Measurements from ENCODE around the gene MACC1.

Gene MACC1

DNA sequence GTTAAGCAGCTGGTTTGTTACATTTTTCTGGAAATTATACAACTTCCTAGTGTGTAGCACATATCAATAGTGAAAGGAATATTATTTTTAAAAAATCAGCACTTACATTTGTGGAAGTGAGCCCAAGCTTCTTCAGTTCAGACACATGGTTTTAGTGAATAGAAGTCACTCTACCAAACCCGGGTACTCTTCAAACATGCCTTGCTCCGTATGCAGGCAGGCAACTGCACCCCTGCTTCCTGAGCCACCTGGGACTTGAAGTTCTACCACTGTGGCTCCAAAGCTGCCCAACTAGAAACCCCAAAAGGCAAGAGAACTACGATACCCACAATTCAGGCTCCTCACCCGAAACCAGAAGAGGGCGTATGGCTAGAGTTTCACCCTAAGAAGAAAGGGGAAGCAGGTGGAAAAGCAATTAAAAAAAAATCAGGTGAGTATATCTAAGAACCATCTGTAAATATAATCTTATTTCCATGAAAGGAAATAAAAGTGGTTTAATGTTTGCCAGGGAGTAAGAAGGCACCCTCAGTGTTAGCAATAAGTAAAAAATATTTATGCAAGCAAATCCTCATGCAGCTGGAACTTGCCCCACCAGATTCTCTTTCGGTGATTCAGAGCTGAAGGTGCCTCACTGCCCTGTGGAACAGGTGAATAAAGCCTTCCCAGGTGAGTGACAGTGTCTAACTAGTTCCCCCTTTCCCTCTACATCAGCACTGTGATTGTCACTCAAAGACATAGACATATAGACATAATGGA is at the start of gene MACC1:
MACC1 (minus strand) TSS at position 192 of the 756 bp plus-strand sequence. CDS start 55,522 bp downstream, outside the sequence.
- DNase-seq: no peak

GRCh38 chr7:20264623-20265022 is 47.4 kb upstream of the MACC1 start:
- no peak for DNase-seq

DNA sequence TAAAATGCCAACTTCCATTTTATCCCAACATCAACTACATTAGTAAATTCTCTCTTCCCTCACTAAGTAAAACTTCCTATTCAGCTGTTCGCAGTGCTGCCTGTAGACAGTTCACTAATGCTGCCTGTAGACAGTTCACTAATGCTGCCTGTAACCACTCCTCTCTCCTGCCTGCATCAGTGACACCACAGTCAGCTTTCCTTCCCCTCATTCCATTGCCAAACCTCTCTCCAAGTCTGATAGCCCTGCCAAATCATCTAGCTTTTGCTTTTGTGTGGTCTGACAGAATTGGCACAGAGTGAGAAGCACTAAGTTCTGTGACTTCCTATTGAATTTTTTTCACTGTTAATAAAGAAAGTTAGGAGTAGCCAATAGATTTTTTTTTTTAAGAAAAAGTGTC is 43.0 kb upstream of the MACC1 start:
- no peak for DNase-seq

- DNase-seq: no peak
Observed at GRCh38 chr7:20257212-20257611, 40.0 kb upstream of the MACC1 start.

DNA sequence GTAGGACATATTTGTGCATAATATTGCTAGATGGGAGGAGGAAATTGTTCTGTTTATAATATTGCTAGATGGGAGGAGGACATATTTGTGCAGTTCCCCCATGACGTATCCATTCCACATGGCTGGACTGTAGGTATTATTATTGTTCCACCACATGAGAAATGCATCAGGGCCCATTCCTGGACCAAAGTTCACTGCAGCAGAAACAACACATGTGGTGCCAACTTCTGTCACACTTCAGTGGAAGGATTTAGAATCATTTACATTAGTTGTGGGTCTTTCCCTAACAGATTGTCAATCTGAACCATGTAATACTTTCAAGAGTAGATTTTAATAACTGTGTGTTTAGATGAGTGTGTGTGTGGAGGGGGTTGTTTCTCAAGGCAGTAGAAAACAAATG is 32.7 kb upstream of the MACC1 start:
- DNase-seq: no peak

- DNase-seq: no peak
Observed at GRCh38 chr7:20249376-20249775, 32.2 kb upstream of the MACC1 start.

DNA sequence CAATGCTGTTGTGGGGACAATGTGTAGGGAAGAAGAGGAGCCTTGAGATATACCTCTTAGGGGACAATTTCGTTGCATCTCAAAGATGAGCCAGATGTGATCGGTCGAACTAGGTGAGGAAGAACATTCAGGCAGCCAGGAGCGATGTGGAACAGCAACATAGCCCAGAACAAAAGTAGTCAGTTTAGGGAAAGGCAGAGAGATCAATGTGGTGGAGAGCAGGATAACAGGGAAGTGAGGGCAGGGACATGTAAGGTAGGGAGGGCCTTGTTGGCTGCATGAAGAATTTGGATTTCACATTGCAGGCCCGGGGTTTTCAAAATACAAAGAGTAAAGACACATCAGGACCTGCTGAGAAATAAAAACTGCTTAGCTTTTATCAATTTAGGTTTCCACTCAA is 29.1 kb upstream of the MACC1 start:
- no peak for DNase-seq

DNA sequence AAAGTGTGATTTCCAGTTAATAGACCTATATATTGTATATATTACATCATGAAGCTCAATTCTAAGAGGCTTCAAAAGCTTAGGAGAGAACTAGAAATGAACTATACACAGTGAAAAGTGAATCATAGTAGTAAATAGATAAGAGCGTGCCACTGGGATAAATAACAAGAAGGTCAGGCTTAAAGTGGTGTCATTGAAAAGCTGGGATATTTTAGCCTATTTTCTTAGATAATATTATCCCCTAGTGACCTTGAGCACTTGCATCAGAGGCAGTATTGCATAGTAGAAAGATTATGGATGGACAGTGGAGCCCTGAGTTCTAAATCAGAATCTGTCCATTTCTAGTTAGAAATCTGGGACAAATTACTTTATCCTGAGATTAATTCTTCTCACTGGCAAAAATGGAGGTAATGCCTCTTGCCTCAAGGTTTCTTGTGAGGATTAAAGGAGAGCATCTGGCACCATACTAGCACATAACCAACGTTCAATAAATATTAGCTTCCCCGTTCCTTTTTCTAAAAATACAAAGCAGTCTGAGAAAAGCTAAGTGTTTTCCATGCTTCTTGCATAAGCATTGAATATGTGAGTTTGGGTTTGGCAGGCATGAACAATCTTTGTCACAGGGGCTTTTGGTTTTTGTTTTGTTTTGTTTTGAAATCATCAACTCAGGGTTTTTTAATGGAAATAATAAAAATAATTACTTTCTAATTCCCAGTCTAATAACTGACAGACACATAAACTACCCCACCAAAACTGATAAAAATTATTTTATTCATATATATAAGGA is 27.3 kb upstream of the MACC1 start:
- DNase-seq: no peak

- DNase-seq: no peak
Observed at GRCh38 chr7:20241911-20242261, 24.7 kb upstream of the MACC1 start.

DNA sequence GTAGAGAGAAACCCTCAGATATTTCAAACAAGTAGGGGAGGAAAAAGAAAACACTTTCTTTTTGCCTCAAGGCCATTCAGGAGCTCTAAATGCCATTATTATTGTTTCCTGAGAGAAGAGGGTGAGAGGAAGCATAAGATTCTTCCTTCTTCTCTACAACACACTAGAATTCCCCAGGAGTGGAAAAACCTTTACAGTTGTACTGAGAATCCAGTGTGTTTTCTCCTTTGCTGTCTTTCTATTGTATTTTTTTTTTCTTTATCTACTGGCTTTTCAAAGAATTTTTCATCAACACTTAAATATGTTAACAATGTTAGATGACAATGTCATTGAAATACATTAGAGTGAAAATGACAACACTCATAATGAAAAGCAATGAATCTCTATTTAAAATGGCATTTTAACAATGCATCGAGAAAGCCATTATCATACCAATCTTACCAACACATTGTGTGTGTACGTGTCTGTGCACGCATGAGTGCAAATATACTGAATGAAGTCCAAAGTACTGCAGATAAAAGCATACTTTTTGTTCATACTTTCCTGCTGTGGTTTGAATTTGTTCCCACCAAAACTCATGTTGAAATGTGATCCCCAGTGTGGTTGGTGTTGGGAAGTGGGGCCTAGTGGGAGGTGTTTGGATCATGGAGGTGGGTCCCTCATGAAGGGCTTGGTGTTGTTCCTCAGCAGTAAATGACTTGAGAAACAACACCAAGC is 24.2 kb upstream of the MACC1 start:
- DNase-seq: no peak

GRCh38 chr7:20240080-20240926 is 23.1 kb upstream of the MACC1 start:
- DNase-seq: no peak

DNA sequence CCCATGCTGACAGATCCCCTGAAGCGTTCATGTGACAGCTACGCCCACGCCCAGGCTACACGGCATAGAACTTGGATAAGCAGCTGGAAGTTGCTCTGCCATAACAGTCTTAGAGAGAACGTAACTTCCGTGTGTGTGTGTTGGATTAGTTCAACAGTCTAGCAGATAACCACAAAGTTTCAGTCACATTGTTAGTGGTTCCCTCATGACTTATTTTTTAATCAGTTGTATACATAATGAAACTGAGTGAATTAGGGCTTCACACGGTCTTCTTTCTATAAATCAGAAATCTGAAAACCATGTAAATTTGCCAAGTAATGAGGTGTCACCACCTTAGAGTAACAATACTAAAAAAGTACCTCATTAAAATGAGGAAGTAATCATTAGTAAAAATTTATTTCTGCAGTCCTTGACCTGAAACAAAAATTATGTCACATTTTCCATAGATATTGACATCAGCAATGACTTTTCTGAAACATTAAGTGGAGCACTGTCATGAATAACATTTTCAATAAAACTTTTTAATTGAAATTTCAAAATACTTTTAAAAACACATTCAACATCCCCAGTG is 21.7 kb upstream of the MACC1 start:
- DNase-seq: no peak

GRCh38 chr7:20238194-20238753 is 21.1 kb upstream of the MACC1 start:
- no peak for DNase-seq

DNA sequence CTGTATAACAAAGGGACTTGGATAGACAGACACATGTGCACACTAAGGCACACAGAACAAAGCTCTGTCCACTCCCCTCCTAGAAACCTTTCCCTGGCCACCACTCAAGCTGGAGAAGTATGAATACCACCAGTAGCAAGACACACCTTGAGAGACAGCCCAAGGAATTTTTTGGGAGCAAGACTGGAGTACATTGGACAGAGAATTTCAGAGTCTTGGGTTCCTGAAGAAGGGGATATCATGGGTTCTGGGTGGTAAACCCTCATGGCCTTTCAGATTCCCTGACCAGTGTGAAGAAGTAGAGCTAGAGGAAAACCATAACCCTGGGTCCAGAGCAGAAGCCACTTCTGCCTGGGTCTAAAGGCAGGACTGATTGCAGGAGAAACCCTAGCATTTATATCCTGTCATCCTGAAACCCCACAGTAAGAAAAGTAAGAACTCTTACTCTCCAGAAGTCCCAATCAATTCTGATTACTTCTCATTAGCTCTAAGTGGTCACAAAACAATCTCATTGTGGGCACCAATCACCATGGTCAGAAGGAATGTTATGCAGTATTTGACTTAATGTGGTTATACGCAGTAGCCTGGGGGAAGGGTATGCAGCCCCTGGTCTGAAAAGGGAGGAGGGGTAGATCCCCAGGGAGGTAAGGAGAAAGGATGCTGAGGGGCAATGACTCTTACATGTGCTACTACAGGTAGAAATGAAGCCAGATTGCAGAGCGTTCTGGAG is 20.4 kb upstream of the MACC1 start:
- no peak for DNase-seq

- DNase-seq: no peak
Observed at GRCh38 chr7:20236790-20237189, 19.6 kb upstream of the MACC1 start.

GRCh38 chr7:20236043-20236442 is 18.9 kb upstream of the MACC1 start:
- no peak for DNase-seq

GRCh38 chr7:20235288-20235687 is 18.1 kb upstream of the MACC1 start:
- DNase-seq: no peak

DNA sequence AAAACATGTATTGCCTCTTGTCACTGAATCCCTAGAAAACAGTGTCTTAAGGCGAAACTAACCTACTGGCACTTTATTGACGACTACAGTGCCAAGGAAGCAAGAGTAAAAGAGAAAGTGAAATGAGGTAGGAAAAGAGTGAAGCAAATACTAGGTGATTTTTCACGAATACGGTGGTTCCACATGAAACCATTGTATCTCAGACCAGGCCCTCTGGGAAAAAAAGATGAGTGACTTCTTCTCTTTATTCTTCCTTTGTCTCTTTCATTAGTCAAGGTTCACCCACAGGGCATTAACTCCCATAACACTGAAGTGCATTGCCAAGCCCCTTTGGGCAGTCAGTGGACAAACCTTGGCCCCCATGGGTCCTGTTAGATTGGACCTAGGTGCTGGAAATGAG is 16.2 kb upstream of the MACC1 start:
- no peak for DNase-seq

- DNase-seq: no peak
Observed at GRCh38 chr7:20232848-20233247, 15.7 kb upstream of the MACC1 start.

GRCh38 chr7:20229646-20230500 is 12.7 kb upstream of the MACC1 start:
- no peak for DNase-seq
